OCI-LY1 (cell line): ENCODE measurements around the gene PRR11.

ENCODE experiments used
- CTCF ChIP-seq: fragments of 200-600 bp; sonication (generic), shearing (Covaris generic); IDR thresholded peaks from 2 replicates; pipeline ENCODE4 v1.5.1; 2017; ENCODE audit warnings: mild to moderate bottlenecking, antibody characterized with exemption, low read length, moderate library complexity, mixed read lengths
- EZH2 ChIP-seq: fragments of 200-600 bp; sonication (generic), shearing (Covaris generic); IDR thresholded peaks from 2 replicates; pipeline ENCODE4 v1.8.0; 2017; ENCODE audit warnings: borderline replicate concordance, mixed run types, mild to moderate bottlenecking, antibody characterized with exemption, low read length, moderate library complexity, mixed read lengths

GRCh38 chr17:59151006-59151405 is 4.5 kb upstream of the PRR11 start:
- no peak for TF ChIP-seq CTCF
- TF ChIP-seq EZH2, result no peak
